ENCODE data around the gene OSBPL6. TPM values are rescaled to one million over a fixed set of nuclear protein-coding genes. Genes with fewer than 3 reads are reported as not detected.

OSBPL6 gene
- total RNA-seq, 1 experiment from 2014 or later, result 2.1 TPM

- ChIA-PET CTCF (interaction anchor here (0.7 kb wide), 1 partner anchor 286 kb away, joined by 4 read pairs; no protein-coding TSS in a partner anchor), POLR2A (interaction anchor here (0.7 kb wide), 1 partner anchor 24 kb away, joined by 4 read pairs; no protein-coding TSS in a partner anchor)
- Histone ChIP-seq H3K4me1 (ENCODE audit: control insufficient read depth, insufficient read depth, low read length) (peaks cover 4% of the 10 kb centered on the region; the same call in 1 of the 2 replicates), H3K36me3 (ENCODE audit: control insufficient read depth, insufficient read depth, low read length) (no peaks in the 10 kb centered on the region; the same call in 1 of the 2 replicates), H3K4me3 (ENCODE audit: low read depth in 2 of 2, low read length in 2 of 2) (no peak overlapping the region), H3K27me3 (ENCODE audit: control insufficient read depth, insufficient read depth, low read length) (no peaks in the 10 kb centered on the region), H3K27ac (ENCODE audit: low read length) (no peak overlapping the region), H3K9me3 (ENCODE audit: control insufficient read depth, insufficient read depth, low read depth, low read length) (no peaks in the 10 kb centered on the region)
- ATAC-seq (no peak), DNase-seq (ENCODE audit: low read depth, low spot score) (no peak)
- in situ Hi-C loops (cut with HindIII; ENCODE audit: low pct_unique_long_range_greater_than_20kb, low sequenced_read_pairs), result no loop called here
- intact Hi-C loops (cut with micrococcal nuclease; ENCODE audit: unreplicated experiment), result loop anchor here (10.0 kb wide), 1 partner anchor 433 kb away; no protein-coding TSS in a partner anchor
- TF ChIP-seq REST (IDR thresholded peaks at IDR 0.05; ENCODE audit: insufficient read depth in 1 of 2, low read depth in 2 of 2, low read length in 1 of 2) (no peak), POLR2AphosphoS5 (IDR thresholded peaks at IDR 0.05; ENCODE audit: low read depth, low read length) (no peak), SIN3A (IDR thresholded peaks at IDR 0.05; ENCODE audit: borderline replicate concordance, insufficient read depth, low read depth, low read length) (no peak)
- BruUV-seq (replicated peaks), result no TSS peak
Measured at GRCh38 chr2:178417916-178418315, 223.6 kb downstream of the OSBPL6 start.

GRCh38 chr2:178418426-178418825, 224.1 kb downstream of the OSBPL6 start:
- no peak overlapping the region for H3K27ac ChIP-seq (ENCODE audit: low read length)
- peaks cover 4% of the 10 kb centered on the region; the same call in 1 of the 2 replicates for H3K4me1 ChIP-seq (ENCODE audit: control insufficient read depth, insufficient read depth, low read length)
- ChIA-PET POLR2A (interaction anchor here (0.6 to 0.7 kb wide), 2 partner anchors 23 to 160 kb away, joined by 4 to 9 read pairs; no protein-coding TSS in a partner anchor), CTCF (interaction anchor here (0.7 kb wide), 1 partner anchor 286 kb away, joined by 4 read pairs; no protein-coding TSS in a partner anchor)
- BruUV-seq (replicated peaks), result no TSS peak
- TF ChIP-seq CTCF (IDR thresholded peaks at IDR 0.05) (no peak), SIN3A (IDR thresholded peaks at IDR 0.05; ENCODE audit: borderline replicate concordance, insufficient read depth, low read depth, low read length) (no peak), POLR2AphosphoS5 (IDR thresholded peaks at IDR 0.05; ENCODE audit: low read depth, low read length) (no peak), REST (IDR thresholded peaks at IDR 0.05; ENCODE audit: insufficient read depth in 1 of 2, low read depth in 2 of 2, low read length in 1 of 2) (no peak)
- H3K36me3 ChIP-seq (ENCODE audit: control insufficient read depth, insufficient read depth, low read length), result no peaks in the 10 kb centered on the region; the same call in 1 of the 2 replicates
- DNase-seq (ENCODE audit: low read depth, low spot score) (no peak), ATAC-seq (no peak)
- no peaks in the 10 kb centered on the region for H3K27me3 ChIP-seq (ENCODE audit: control insufficient read depth, insufficient read depth, low read length)
- intact Hi-C loops (cut with micrococcal nuclease; ENCODE audit: unreplicated experiment) (loop anchor here (10.0 kb wide), 1 partner anchor 434 kb away; no protein-coding TSS in a partner anchor), in situ Hi-C loops (cut with HindIII; ENCODE audit: low pct_unique_long_range_greater_than_20kb, low sequenced_read_pairs) (no loop called here)
- no peaks in the 10 kb centered on the region for H3K9me3 ChIP-seq (ENCODE audit: control insufficient read depth, insufficient read depth, low read depth, low read length)
- no peak overlapping the region for H3K4me3 ChIP-seq (ENCODE audit: low read depth in 2 of 2, low read length in 2 of 2)

Measured in Panc1 (cell line).